SK-N-MC (cell line): ENCODE results near the gene SMIM24.

Experiments used
- DNase-seq: peaks from one replicate; pipeline ENCODE4 v3.0.0-alpha.2; 2011; ENCODE audit warnings: low read depth, low spot score
- H3K27ac ChIP-seq: fragments of 200-600 bp; sonication (generic); 2 replicates; pipeline ENCODE4 v1.5.1; 2016; ENCODE audit warnings: mixed run types
- H3K36me3 ChIP-seq: fragments of 200-600 bp; sonication (generic); 2 replicates; pipeline ENCODE4 v1.6.1; 2017; ENCODE audit warnings: antibody characterized with exemption, low read length, mixed read lengths; ENCODE audit not compliant: insufficient read depth
- H3K4me3 ChIP-seq: fragments of 200-600 bp; sonication (generic); 2 replicates; pipeline ENCODE4 v1.5.1; 2016
- H3K9ac ChIP-seq: fragments of 200-600 bp; sonication (generic); 2 replicates; pipeline ENCODE4 v1.8.0; 2017; ENCODE audit warnings: mixed run types, mixed read lengths; ENCODE audit not compliant: insufficient read length
- H3K9me3 ChIP-seq: fragments of 200-600 bp; sonication (generic); 2 replicates; pipeline ENCODE4 v1.6.1; 2017; ENCODE audit warnings: low read depth, mild to moderate bottlenecking, antibody characterized with exemption, low read length, moderate library complexity, mixed read lengths
- EZH2 ChIP-seq: fragments of 200-600 bp; sonication (generic); IDR thresholded peaks from one replicate; pipeline ENCODE4 v1.6.1; 2017; ENCODE audit warnings: antibody characterized with exemption
- FOXP2 ChIP-seq: optimal IDR thresholded peaks from 2 replicates; pipeline ENCODE3; 2011; ENCODE audit warnings: mild to moderate bottlenecking, moderate library complexity; ENCODE audit not compliant: insufficient read depth; ENCODE audit errors: extremely low read length, control extremely low read depth
- POLR2AphosphoS5 ChIP-seq: IDR thresholded peaks from 2 replicates; pipeline ENCODE4 v1.6.1; 2012; ENCODE audit warnings: mild to moderate bottlenecking, low read depth, low read length, borderline replicate concordance

Gene SMIM24

GRCh38 chr19:3464587-3465235 lies 15.6 kb downstream of the SMIM24 start:
- Histone ChIP-seq H3K4me3 (no peak overlapping the region), H3K36me3 (peaks cover 13% of the 10 kb centered on the region), H3K27ac (no peak overlapping the region), H3K9me3 (no peaks in the 10 kb centered on the region), H3K9ac (no peak overlapping the region)
- no peak for DNase-seq
- TF ChIP-seq FOXP2 = no peak

GRCh38 chr19:3463714-3464586 lies 16.4 kb downstream of the SMIM24 start:
- Histone ChIP-seq H3K27ac (no peak overlapping the region), H3K4me3 (no peak overlapping the region), H3K9me3 (no peaks in the 10 kb centered on the region), H3K36me3 (peaks cover 15% of the 10 kb centered on the region), H3K9ac (no peak overlapping the region)
- TF ChIP-seq POLR2AphosphoS5 (no peak), FOXP2 (no peak), EZH2 (no peak)
- DNase-seq = no peak

- no peak for DNase-seq
- H3K4me3 ChIP-seq = no peak overlapping the region
- no peak for TF ChIP-seq EZH2
- no peak for TF ChIP-seq POLR2AphosphoS5
- TF ChIP-seq FOXP2 = no peak
- H3K9ac ChIP-seq = no peak overlapping the region
- H3K9me3 ChIP-seq = no peaks in the 10 kb centered on the region
- H3K27ac ChIP-seq = no peak overlapping the region
- peaks cover 15% of the 10 kb centered on the region for H3K36me3 ChIP-seq
These were observed 17.2 kb downstream of the SMIM24 start for GRCh38 chr19:3462991-3463713.

- Histone ChIP-seq H3K36me3 (peaks cover 22% of the 10 kb centered on the region), H3K9me3 (no peaks in the 10 kb centered on the region), H3K9ac (no peak overlapping the region), H3K4me3 (no peak overlapping the region), H3K27ac (no peak overlapping the region)
- DNase-seq = no peak
- TF ChIP-seq POLR2AphosphoS5 (no peak), FOXP2 (no peak), EZH2 (no peak)
These were observed 20.3 kb downstream of the SMIM24 start for GRCh38 chr19:3459965-3460582.

- no peaks in the 10 kb centered on the region for H3K9me3 ChIP-seq
- TF ChIP-seq FOXP2 (no peak), POLR2AphosphoS5 (no peak), EZH2 (no peak)
- H3K9ac ChIP-seq = no peak overlapping the region
- no peak overlapping the region for H3K27ac ChIP-seq
- no peak overlapping the region for H3K4me3 ChIP-seq
- H3K36me3 ChIP-seq = peaks cover 30% of the 10 kb centered on the region
- DNase-seq = no peak
These were observed 21.0 kb downstream of the SMIM24 start for GRCh38 chr19:3459089-3459881.

- Histone ChIP-seq H3K9me3 (no peaks in the 10 kb centered on the region), H3K4me3 (no peak overlapping the region), H3K36me3 (peaks cover 38% of the 10 kb centered on the region), H3K9ac (no peak overlapping the region), H3K27ac (no peak overlapping the region)
- no peak for DNase-seq
- no peak for TF ChIP-seq EZH2
- 0 out of 2 replicates have a peak, but pooled peaks have one; percentile 30 for TF ChIP-seq POLR2AphosphoS5
- TF ChIP-seq FOXP2 = no peak
These were observed 21.9 kb downstream of the SMIM24 start for GRCh38 chr19:3458229-3459088.

- H3K4me3 ChIP-seq = no peak overlapping the region
- TF ChIP-seq FOXP2 = no peak
- no peak; the same call in 1 of the 2 replicates for TF ChIP-seq POLR2AphosphoS5
- no peak for TF ChIP-seq EZH2
- no peaks in the 10 kb centered on the region for H3K9me3 ChIP-seq
- no peak overlapping the region for H3K9ac ChIP-seq
- no peak overlapping the region for H3K27ac ChIP-seq
- peaks cover 41% of the 10 kb centered on the region for H3K36me3 ChIP-seq
- no peak for DNase-seq
These were observed 22.6 kb downstream of the SMIM24 start for GRCh38 chr19:3457528-3458228.
